ENCODE measurements around the gene MTX2.

MTX2 gene

DNA sequence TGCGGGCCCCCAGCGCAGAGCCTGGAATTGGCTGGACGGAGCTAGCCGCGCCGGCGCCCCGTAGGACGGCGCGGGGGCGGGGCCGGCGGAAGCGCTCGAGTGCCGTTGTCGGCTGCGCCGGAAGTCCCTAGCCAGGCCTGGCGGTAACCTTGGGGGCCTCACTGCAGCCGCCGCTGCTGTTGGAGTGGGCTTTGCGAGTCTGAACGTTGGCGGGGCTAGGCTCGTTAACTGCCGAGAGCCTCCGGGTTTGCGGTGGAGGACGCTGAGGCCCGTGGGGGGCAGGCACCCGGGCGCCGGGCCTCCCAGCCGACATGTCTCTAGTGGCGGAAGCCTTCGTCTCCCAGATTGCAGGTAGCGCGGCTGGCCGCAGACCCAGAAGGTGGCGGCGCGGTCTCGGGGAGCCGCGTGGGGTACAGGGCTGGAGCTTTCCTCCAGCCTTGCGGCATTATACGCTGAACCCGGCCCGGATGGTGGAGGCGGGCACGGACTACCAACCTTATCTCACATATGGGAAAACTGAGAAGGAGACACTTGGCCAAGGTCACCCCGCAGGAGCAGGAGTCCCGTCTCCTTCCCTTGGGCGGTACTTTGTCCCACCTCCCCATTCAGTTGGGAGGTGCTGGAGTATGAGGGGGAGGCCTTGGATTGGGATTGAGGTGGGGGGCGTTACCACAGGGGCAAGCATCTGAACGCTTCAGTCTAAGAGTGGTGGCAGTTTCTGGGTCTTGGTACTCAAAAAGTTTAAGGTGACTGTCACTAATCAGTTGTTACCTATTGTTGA is at the start of gene MTX2:
Gene MTX2, plus strand, starts transcription at position 124 of the 781 bp plus-strand sequence. Its CDS starts 188 bp downstream, at position 312.
- DNase-seq, result peak; percentile 84

DNA sequence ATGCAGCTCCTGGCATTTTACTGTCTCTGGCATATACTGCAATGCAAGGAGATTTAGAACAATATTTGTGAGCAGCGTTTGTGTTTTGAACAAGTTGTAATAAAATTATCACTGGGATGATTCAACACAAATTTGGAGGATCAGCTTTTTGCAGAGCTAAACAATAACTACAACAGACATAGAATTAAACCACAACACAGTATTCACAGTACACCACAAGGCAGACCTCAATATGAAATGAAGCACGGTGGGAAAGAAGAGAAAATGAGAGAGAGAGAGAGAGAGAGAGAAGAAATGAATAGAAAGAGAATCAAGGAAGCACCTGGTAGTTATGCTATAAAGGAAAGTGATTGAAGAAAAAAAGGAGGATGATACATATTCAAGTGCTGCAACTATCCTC is 41.4 kb upstream of the MTX2 start:
- DNase-seq, result no peak

DNA sequence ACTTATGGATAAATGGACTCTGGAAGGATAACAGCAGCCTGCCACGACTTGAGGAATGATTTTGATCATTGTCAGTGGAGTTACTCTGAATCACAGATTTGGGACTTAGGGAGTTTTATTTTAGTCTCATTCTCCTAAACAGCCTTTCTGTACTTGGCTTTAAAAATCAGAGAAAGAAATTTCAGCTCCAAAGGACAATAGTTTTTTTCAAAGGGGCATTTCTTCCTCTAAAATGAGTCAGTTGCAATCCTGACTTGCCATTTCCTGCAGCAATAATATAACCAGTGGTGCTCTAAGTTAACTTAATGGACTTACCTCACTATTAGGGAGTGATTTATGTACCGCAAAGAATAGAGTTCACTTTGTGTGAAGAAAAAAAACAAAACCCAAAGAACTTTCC is 35.1 kb upstream of the MTX2 start:
- no peak for DNase-seq

DNA sequence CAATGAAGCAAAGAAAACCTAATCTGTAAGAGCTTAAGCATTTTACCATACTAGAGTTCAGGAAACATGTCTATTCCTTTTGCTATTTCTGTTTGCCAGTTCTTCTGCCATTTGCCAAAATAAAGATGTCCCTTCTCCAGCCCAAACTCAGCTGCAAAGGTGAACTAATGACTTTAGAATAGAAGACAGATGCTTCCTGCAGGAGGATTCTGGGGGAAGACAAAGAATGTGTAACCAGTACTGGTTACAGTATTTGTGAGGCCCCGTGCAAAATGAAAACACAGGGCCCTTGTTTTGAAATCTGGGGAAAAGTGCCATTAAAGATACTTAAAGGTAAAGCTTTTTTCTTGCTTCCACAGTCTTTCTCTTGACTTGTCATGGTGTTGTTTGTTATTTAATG is 34.3 kb upstream of the MTX2 start:
- DNase-seq, result no peak

DNA sequence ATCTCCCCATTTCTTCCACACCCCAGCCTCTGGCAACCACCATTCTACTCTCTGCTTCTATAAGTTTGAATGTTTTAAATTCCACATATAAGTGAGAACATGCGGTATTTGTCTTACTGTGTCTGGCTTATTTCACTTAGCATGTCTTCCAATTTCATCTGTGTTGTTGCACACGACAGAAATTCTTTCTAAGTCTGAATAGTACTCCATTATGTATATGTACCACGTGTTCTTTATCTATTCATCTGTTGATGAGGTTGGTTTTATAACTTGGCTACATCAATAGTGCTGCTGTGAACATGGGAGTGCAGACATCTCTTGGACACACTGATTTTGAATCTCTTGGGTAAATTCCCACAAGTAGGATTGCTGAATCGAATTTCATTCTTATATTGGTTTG is 31.8 kb upstream of the MTX2 start:
- DNase-seq, result no peak

DNA sequence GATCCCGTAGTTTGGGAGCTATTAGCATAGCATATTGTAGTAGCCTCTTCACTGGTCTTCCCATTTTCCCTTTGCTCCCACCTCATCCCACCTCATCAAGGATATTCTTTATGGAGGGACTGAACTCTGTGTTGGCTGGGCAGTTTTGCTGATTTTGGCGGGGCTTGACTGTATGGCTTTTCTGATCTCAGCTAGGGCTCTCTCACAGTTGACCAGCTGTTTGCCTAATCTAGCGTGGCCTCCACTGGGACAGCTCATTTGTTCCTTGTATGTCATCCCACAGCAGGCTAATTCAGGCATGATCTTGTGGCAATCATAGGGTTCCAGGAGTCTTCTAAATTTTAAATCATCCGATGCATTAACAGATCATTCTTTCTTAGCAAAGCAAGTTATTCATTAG is 30.2 kb upstream of the MTX2 start:
- DNase-seq, result no peak

DNA sequence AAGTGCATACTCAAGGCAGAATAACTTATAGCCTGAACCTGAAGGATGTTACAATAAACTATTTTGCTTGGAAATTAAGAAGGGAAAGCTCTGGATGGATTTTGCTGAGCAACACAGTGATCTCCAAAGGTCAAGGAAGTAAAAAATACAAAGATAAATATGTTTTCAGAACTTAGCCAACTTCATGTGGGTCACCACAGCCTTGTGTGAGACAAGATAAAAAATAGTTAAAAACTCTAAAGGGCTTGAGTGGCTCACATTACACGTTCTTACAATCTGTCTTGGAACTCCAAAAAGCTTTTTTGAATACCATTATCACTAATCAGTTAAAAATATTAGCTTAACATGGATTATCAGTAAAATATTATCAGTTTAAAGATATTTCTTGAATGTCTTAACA is 28.9 kb upstream of the MTX2 start:
- DNase-seq, result no peak

DNA sequence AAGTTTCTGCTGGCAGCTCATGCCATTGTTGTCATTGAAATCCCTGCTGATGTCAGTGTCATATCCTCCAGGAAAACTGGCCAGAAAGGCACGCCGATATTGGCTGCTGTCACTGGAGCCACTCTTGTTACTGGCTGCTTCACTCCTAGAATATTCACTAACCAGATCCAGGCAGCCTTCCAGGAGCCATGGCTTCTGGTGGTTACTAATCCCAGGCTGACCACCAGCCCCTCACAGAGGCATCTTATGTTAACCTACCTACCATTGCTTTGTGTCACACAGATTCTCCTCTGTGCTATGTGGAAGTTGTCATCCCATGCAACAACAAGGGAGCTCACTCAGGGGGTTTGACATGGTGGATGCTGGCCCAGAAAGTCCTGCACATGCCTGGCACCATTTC is 27.0 kb upstream of the MTX2 start:
- DNase-seq, result no peak

DNA sequence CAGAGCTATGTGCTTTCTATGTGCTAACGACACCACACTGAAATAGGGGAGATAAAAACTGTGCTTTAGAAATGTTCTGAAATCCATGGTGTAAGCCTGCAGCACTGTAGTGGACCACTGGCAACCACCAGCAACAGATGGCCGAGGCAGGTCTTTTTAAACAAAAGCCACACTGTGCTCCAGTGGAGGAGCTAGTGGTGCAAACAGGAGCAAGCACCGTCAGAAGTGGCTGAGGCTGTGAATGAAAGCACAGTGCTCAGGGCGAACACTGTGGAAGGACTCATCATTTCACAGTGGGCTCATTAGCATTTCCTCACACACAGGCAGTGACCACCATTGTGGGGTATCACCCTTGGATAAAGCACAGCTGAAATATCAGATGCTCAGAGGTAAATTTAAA is 22.9 kb upstream of the MTX2 start:
- DNase-seq, result no peak

DNA sequence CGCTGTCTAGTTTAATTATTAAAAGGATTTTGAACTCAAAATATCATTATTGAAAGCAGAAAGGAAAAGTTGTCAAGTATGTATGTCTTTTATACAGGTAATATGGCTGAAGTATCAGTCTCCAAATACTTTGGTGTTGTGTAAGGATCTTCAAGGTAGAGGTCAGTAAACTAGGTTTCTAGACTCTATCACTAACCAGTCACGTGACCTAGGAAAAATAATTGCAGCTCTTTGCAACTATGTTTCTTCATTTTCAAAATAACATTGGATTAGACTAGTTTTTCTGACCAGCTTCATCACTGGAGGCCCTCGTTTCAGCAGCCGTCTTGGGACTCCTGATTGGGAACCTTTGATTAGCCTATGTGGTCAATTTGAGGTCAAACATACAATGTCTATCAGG is 21.4 kb upstream of the MTX2 start:
- DNase-seq, result no peak

DNA sequence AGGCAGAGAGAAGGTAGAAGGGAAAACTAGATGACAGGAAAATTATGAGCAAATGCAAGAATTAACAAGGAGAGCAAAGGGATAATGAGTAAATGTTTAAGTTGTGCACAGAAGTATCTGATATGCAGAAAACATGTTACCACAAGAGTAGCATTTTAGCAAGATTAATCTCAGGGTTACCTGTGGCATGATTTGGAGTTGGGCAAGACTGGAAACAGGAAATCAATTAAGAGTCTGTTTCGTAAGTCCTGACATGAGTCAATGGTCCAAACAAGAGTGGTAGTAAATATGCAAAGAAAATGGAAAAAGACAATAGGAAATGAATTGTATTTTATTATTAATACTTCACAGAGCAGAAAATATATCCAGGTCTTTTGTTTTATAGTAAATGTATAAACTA is 17.3 kb upstream of the MTX2 start:
- DNase-seq, result no peak

DNA sequence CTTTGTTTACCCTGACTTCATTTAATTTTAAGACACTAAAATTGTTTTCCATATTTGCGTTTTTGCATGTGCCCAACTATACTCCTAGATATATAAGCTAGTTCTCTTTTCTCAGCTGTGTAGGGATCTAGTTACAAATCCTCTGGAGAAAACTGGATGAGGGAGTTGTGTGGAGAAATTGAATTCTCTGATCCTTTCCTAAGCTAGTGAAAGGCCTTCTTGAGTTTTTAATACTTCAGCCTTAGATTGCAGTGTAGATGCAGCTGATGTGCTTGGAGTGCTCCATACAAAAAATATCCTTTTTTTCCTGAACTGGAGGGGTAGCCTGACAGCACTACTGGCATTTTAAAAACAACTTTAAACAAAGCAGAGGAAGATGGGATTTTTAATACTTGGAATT is 8.6 kb upstream of the MTX2 start:
- no peak for DNase-seq

DNA sequence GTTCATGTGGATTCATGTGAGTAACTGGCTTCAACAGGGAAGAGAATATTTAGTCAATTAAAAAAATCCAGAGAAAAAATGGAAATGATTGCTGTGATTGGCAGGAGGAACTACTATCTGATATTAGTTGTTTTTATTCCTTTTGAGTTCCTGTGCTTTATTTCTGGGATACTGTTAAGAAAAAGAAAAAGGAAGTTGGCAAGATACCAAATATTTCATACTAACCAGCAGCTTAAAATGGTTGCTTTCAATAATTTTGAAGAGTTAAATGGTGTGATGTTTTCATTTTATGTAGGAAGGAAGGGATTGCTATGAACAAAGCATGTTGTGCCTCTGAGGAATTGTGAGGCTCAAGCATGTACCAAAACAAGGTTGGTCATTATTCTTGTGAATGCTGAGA is 8.1 kb upstream of the MTX2 start:
- no peak for DNase-seq

DNA sequence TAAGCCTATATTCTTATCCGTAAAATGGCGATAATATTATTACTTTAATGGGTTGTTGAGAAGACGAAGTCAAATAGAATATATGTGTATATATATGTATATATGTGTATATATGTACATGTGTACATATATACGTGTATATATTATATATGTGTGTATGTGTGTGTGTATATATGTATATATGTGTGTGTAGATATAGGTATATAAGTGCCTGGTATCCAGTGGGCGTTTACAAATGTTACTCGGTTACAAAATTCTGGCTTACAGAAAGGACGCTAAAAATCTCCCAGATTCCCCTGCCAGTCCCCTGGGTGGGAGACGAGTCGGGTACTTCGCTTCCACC is 295 bp upstream of the MTX2 start:
- no peak for DNase-seq

DNA sequence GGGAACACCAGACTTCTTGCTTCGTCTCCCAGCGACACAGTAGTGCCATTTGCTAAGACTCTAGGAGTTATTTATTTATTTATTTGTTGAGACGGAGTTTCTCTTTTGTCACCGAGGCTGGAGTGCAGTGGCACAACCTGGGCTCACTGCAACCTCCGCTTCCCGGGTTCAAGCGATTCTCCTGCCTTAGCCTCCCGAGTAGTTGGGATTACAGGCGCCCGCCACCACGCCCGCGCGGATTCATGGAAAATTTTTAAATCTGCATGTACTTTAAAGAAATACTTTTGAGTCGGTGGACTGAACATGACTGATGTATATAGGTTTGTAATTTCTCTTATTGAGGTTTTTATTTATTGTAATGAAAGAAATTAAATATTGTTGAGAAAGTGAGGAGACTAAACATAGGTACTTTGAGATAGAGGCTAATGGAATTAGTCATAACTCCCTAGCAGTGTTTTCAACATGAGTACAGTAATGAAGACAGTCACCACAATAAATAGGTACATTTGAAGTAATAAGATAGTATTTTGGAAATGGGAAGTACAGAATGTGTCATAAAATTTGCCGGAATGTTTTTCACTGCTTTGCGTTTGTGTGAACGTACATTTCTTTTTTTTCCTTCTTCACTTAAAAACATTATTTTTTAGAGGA is 983 bp downstream of the MTX2 start:
- DNase-seq, result no peak

DNA sequence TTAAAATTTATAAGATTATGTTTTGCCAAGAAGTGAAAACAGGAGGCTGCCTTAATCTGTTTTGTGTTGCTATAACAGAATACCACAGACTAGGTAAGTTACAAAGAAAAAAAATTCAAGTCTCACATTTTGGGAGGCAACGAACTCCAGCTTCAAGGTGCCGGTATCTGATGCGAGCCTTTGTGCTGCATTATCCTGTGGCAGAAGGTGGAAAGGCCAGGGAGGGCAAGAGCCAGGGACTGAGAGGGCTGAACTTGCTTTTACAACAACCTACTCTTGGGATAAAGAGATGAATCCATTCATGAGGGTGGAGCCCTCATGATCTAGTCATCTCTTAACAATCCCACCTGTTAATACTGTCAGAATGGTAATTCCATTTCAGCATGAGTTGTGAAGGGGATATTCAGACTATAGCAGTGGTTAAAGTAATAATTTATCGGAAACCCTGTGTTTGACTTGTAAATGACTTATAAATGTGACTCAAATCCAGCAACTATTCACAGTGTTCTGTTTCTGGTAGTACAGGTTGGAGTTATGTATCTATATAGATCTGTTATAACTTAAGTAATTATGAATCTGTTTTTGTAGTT is 3.7 kb downstream of the MTX2 start:
- no peak for DNase-seq

DNA sequence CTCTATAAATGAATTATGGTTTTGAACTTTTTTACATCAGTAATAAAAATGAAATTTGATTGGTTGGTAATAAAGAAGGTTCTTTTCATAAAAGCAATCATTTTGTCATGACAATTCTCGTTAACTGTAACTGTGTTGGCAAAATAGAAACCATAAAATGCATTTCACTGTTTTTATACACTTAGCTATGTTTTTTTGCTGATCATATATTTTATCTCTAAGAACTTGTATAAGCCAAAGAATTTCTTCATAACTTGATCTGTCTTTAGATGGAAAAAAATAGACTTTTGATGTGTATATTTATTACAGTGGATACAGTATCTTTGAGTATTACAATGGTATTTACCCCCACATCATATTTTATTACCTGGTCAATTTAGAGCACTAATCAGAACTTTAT is 9.7 kb downstream of the MTX2 start:
- no peak for DNase-seq

DNA sequence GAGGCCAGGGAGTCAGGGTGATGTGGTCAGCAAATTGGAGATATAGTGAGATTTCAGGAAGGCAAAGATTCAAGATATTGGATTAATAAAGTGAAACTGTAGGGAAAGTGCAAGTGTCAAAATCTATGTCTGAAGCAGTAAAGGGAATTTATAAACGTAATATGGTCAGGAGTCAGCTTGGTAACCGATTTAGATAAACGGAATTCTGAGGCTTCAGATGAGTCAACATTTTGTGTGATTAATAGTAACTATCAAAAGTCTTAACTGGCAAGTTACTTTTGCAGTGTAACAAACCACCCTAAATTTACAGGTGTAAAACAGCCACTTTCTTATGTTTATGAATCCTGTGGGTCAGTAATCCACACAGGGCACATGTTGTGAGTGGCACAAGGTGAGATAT is 10.9 kb downstream of the MTX2 start:
- DNase-seq, result no peak

DNA sequence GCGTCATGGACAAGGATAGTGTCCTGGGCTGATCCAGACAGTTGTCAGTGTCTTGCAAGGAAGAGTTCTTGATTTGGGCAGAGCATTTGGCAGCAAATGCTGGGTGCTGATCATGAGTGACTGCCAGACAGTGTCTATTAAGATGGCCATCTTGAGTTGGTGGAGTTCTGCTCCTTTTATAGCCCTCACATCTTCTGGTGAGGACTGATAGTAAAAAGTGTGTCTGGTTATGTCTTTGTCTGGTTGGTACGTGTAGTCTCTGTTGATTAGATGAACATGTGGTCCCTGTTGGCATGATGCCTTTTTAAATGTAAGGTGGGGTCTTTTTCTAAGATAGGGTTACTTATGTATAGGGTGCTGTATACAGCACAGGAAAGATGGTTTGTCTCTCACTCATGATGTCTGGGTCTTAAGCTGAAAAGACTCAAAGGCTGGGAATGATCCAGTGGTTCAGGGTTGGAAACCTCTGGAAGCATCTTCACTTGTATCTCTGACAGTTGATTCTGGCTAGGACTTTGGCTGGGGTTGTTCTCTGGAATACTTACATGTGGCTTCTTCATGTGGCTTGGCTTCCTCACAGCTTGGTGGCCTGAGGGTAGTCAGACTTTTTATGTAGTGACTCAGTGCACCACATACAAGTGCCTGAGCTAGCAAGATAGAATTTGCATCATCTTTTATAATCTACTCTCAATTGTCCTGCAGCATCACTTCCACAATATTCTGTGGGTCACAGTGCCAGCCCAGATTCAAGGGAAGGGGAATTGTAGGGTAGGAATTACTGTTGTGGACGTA is 11.8 kb downstream of the MTX2 start:
- DNase-seq, result no peak

DNA sequence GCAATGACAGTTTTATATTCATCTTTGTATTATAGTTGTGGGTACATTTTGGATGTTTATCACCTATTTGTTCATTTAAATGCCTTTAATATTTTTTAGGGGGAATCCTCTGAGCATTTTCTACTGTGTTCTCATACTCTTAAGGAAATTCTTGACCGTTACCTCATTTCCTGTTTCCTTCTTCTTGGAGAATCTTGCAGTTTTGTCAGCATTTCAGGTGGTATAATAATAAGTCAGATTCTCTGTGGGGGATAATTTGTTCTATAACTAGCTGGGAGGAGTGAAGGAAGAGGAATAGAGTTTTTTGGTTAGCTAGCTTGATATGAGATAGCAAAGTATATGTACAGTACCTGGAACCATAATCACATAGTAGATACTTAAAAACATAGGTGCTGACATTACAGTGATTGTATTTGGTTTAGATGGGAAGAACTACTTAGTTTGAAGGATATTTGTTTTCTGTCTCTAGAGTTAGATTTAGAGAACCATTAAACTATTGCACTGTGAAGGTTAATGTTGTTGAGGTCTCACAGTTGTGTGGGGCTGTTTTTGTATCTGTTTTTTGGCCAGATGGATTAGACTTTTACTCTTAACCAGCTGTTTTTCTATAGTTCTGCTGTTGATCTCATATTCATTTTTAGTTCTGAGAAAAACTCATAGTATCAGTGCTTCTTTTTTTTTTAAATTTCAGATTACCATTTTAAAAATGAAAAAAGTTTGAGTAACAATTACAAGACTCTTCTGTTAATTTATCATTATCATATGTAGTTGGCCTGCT is 14.2 kb downstream of the MTX2 start:
- DNase-seq, result no peak

DNA sequence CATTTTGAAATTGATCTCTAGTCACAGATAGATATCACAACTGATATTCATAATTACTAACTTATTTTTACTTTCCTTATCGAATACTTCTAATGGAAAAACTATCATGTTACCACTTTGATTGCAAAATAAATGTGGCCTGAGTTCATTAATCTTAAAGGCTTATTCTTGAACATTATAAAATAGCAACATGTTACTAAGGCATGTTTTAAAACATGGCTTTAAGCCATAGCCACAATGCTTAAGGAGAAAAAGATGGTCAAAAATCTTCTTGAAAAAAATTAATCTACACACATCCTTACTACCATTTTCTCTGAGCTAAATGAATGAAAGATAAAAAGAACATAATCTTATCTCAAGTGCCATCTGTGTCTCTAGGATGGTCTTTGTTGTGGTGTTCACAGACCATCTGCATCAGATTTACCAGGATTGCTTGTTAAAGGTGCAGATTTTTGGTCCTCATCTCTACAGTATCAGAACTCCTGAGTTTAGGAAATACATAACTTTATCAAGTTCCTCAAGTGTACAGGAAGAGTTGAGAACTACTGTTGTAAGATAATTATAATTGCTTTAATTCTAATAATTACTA is 15.3 kb downstream of the MTX2 start:
- no peak for DNase-seq

DNA sequence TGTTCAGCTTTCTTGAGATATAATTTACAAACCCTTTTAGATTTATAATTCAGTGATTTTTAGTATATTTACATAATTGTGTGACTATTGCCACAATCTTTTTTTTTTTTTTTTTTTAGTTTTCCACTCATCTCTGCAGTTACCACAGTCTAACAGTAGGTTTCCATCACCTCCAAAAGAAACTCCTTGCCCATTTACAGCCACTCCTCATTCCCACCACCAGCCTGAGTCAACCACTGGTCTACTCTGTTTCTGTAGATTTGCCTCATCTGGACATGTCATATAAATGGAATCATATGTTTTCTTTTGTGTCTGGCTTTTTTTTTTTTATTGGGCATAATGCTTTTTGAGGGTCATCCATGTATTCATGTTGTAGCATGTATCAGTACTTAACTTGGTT is 16.1 kb downstream of the MTX2 start:
- no peak for DNase-seq

DNA sequence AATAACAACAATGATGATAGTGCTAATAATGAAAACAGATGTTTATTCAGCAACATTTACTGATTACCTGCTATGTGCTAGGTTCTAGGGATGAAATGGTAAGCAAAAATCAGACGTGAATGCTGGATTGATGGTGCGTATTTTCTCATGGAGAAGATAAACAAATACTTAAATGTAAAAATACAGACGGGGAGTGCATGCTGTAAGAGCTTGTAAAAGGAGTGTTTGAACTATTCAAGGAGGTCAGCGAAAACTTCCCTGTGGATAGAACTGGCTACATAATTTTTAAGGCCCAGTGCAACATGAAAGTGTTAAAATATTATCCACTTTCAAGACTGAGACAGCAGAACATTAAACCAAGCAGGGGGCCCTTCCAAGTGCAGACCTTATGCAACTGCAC is 22.1 kb downstream of the MTX2 start:
- no peak for DNase-seq

All from stimulated activated CD4-positive, alpha-beta T cell treated with anti-CD3 and anti-CD28 coated beads, Interleukin-15, amount 100 ng/mL, for 24 hours (primary cell).